Measurements from ENCODE around the gene HOXA1.

- no peak for TF ChIP-seq CTCF (IDR thresholded peaks at IDR 0.05)
- no peak for TF ChIP-seq POLR2A (IDR thresholded peaks at IDR 0.05)
Observed at GRCh38 chr7:27126596-27127327, 31.0 kb upstream of the HOXA1 start.

All from thyroid gland (tissue), 4 donors.